ENCODE results near the gene RNF5.

- no peak for TF ChIP-seq ZFP3 (CRISPR knock-in tag; IDR thresholded peaks at IDR 0.05)
- no peak for TF ChIP-seq ZFP30 (CRISPR knock-in tag; IDR thresholded peaks at IDR 0.05)
- TF ChIP-seq POU6F1 (CRISPR knock-in tag; IDR thresholded peaks at IDR 0.05; ENCODE audit: borderline replicate concordance, low read depth), result no peak
- TF ChIP-seq ZNF70 (CRISPR knock-in tag; IDR thresholded peaks at IDR 0.05), result no peak
Observed at GRCh38 chr6:32151181-32151862, 26.9 kb upstream of the RNF5 start.

Data from SK-N-SH treated with all-trans-retinoic acid at 6 μM for 48 hours (cell line).